ENCODE results near the gene MAZ. TPM values are rescaled to one million over a fixed set of nuclear protein-coding genes. Genes with fewer than 3 reads are reported as not detected.

MAZ gene
- total and polyA plus RNA-seq, 2 of the 8 experiments (the other 6 are each of a cell fraction or from before 2014, with no cell fraction given), result 219 to 380 TPM

DNA sequence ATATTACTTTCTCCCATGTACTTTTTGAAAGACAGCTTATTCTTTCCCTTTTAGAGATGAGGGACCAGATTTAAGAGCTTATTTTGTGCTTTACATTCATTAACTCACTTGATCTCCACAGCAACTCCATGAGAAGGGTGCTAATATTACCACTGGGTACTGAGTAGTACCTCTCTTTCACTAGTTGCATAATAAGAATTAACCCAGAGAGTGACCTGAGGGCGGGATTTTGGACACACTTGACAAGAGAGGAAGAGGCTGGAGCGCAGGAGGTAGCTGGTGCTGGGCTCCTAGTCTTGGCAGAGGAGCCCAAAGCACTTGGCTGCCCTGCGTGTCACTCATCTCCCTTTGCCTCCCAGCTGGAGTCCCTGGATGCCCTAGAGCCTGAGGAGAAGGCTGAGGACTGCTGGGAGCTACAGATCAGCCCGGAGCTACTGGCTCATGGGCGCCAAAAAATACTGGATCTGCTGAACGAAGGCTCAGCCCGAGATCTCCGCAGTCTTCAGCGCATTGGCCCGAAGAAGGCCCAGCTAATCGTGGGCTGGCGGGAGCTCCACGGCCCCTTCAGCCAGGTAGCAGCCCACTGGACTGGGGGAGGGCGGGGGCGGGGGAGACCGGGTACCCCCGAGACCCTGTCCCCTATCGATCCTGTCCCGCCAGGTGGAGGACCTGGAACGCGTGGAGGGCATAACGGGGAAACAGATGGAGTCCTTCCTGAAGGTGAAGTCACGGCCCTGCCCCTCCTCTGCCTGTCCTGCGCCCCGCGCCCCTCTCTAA, 1.7 kb upstream of the MAZ start:
- H3K4me2 ChIP-seq (ENCODE audit: insufficient read depth in 1 of 2, low read depth in 2 of 2, low read length in 2 of 2), result peak overlapping the region; percentile 69 to 94
- H3K27me3 ChIP-seq (replicated peaks in 1 of 4; ENCODE audit: control insufficient read depth in 3 of 4, extremely low read depth in 1 of 4, insufficient read depth in 3 of 4, low read length in 3 of 4), result no peaks in the 10 kb centered on the region
- H4K91ac ChIP-seq (replicated peaks; ENCODE audit: insufficient read length, low read length), result peak overlapping the region; percentile 98
- peak overlapping the region; percentile 88 for H2BK5ac ChIP-seq (ENCODE audit: low read depth, low read length)
- FAIRE-seq (no peak), DNase-seq (ENCODE audit: low read depth in 1 of 2, low spot score in 2 of 2) (no peak)
- H3K27ac ChIP-seq (ENCODE audit: low read depth, low read length), result peak overlapping the region; percentile 86
- no peaks in the 10 kb centered on the region for H3K9me3 ChIP-seq (ENCODE audit: insufficient read depth in 2 of 2, low read depth in 1 of 2, low read length in 1 of 2)
- no peak overlapping the region for H2BK20ac ChIP-seq (ENCODE audit: low read length)
- peaks cover 0 to 28% (median 20%) of the 10 kb centered on the region in 4 experiments; a peak in 6 of 7 replicates for H3K4me1 ChIP-seq (replicated peaks in 1 of 4; ENCODE audit: control insufficient read depth in 3 of 4, insufficient read depth in 4 of 4, low read length in 3 of 4)
- H4K5ac ChIP-seq (ENCODE audit: insufficient read length, low read depth, low read length), result peak overlapping the region; percentile 90
- ChIA-PET CTCF (ENCODE audit: partially characterized antibody) (interaction anchor here (0.5 to 2.8 kb wide), 15 partner anchors 11 to 945 kb away, joined by 3 to 15 read pairs (median 4); partner anchors contain the start of genes KIF22, PAGR1 and TLCD3B), POLR2A (ENCODE audit: partially characterized antibody) (interaction anchor here (0.7 to 6.5 kb wide), 19 partner anchors 8 to 261 kb away, joined by 3 to 58 read pairs (median 5); partner anchors contain the start of genes ALDOA, KCTD13, KIF22 and MVP)
- no peak overlapping the region for H2AFZ ChIP-seq (ENCODE audit: low read length)
- H2BK12ac ChIP-seq (ENCODE audit: low read depth, low read length), result no peak overlapping the region; the same call in 1 of the 2 replicates
- H3K23ac ChIP-seq (ENCODE audit: insufficient read length), result no peak overlapping the region
- no peak overlapping the region for H2BK120ac ChIP-seq (replicated peaks; ENCODE audit: low read depth, low read length)
- peak overlapping the region; percentile 77 for H4K8ac ChIP-seq (ENCODE audit: extremely low read depth, insufficient read depth, low read length)
- H3K23me2 ChIP-seq (ENCODE audit: low read depth, low read length), result peaks cover 13% of the 10 kb centered on the region; the same call in 1 of the 2 replicates
- H2BK15ac ChIP-seq (ENCODE audit: low read length), result no peak overlapping the region
- H2AK5ac ChIP-seq (ENCODE audit: low read depth, low read length), result 0 out of 2 replicates have a peak overlapping the region, but pooled peaks have one; percentile 47
- H3K79me1 ChIP-seq (ENCODE audit: low read depth, low read length), result no peaks in the 10 kb centered on the region
- peaks cover 10 to 21% of the 10 kb centered on the region in 2 experiments for H4K20me1 ChIP-seq (replicated peaks in 1 of 2; ENCODE audit: control insufficient read depth in 1 of 2, insufficient read depth in 2 of 2, low read length in 2 of 2)
- H3K18ac ChIP-seq (ENCODE audit: extremely low read depth, low read length), result peak overlapping the region; percentile 90
- peaks cover 27 to 56% (median 36%) of the 10 kb centered on the region in 4 experiments for H3K36me3 ChIP-seq (ENCODE audit: control insufficient read depth in 2 of 4, insufficient read depth in 4 of 4, low read length in 3 of 4)
- H3K56ac ChIP-seq (replicated peaks; ENCODE audit: insufficient read length, low read depth, low read length), result peak overlapping the region; percentile 11
- peak overlapping the region in 3 of 4 experiments; percentile 22 to 82 (median 79); a peak in 6 of 7 replicates for H3K9ac ChIP-seq (replicated peaks in 1 of 4; ENCODE audit: extremely low read depth in 1 of 4, low read depth in 3 of 4, low read length in 3 of 4)
- peak overlapping the region; percentile 92 for H3K4ac ChIP-seq (replicated peaks; ENCODE audit: insufficient read length, low read depth, low read length)
- H3K79me2 ChIP-seq (ENCODE audit: control insufficient read depth in 1 of 2, insufficient read depth in 2 of 2, low read length in 2 of 2), result peaks cover 7 to 22% of the 10 kb centered on the region in 2 experiments
- H3K14ac ChIP-seq (ENCODE audit: insufficient read length), result no peak overlapping the region
- 68% methylated on average over 12 of the region's 26 CpGs; no CpG with 5 or more reads in 1 of the 2 experiments for WGBS, 2 experiments (ENCODE audit: extremely low coverage in 1 of 2, insufficient coverage in 1 of 2, insufficient read length in 1 of 2, insufficient replicate concordance in 2 of 2, low coverage in 1 of 2, low lambda C conversion rate in 2 of 2, missing lambda C conversion rate in 1 of 2)
- H3K4me3 ChIP-seq (ENCODE audit: extremely low read depth in 1 of 4, insufficient read depth in 2 of 4, low read depth in 3 of 4, low read length in 4 of 4), result peak overlapping the region; percentile 54 to 79 (median 72)
- TF ChIP-seq CTCF (IDR thresholded peaks at IDR 0.05; ENCODE audit: control extremely low read depth in 1 of 3, insufficient read depth in 1 of 3, low read depth in 1 of 3, low read length in 3 of 3), result no peak
- no peak for TF ChIP-seq NANOG (IDR thresholded peaks at IDR 0.05; ENCODE audit: insufficient read depth, low read depth, low read length, poor library complexity, severe bottlenecking)
- no peak for TF ChIP-seq RFX5 (IDR thresholded peaks at IDR 0.05; ENCODE audit: borderline replicate concordance, low read depth, low read length)
- TF ChIP-seq EZH2 (IDR thresholded peaks at IDR 0.05; ENCODE audit: low read depth, low read length, severe bottlenecking), result no peak
- TF ChIP-seq BACH1 (IDR thresholded peaks at IDR 0.05; ENCODE audit: low read length), result no peak
- TF ChIP-seq GABPA (IDR thresholded peaks at IDR 0.05; ENCODE audit: borderline replicate concordance, insufficient read depth, low read length), result no peak
- no peak for TF ChIP-seq CHD1 (IDR thresholded peaks at IDR 0.05; ENCODE audit: low read depth, low read length)
- TF ChIP-seq YY1 (IDR thresholded peaks at IDR 0.05; ENCODE audit: low read depth, low read length), result no peak

All from H1 (cell line).